ENCODE data around the gene MARS2.

DNA sequence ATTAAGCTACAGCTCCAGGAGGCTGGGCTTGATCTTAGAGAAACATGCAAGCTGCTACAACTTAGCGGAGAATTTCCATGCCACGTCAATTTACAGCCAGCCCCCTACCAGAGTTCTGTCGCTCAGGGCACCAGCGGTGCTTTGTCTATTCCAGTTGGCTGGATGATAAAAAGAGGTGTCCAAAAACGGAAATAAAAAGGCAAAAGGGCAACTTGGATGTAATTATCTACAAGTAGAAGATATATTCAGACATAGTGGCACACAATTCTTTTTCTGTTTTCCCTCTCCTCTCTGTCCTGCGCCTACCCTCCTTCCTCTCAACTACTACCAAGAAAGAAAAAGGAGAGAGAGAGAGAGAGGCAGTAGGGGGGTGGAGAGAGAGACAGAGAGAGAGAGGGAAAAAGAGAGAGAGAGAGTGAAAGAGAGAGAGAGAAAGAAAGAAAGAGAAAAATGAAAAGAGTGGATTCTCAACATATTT lies 29.4 kb upstream of the MARS2 start:
- TF ChIP-seq RAD21 (IDR thresholded peaks at IDR 0.05) (no peak), RXRA (IDR thresholded peaks at IDR 0.05) (no peak), YY1 (IDR thresholded peaks at IDR 0.05) (no peak), SP1 (IDR thresholded peaks at IDR 0.05) (no peak), EGR1 (IDR thresholded peaks at IDR 0.05; ENCODE audit: low read depth in 2 of 2) (no peak), JUND (IDR thresholded peaks at IDR 0.05) (no peak), GABPA (IDR thresholded peaks at IDR 0.05 in 1 of 2, conservative IDR thresholded peaks at IDR 0.05 in 1 of 2) (no peak), TAF1 (conservative IDR thresholded peaks at IDR 0.05) (no peak)
- TF ChIP-seq, protein P1, sequence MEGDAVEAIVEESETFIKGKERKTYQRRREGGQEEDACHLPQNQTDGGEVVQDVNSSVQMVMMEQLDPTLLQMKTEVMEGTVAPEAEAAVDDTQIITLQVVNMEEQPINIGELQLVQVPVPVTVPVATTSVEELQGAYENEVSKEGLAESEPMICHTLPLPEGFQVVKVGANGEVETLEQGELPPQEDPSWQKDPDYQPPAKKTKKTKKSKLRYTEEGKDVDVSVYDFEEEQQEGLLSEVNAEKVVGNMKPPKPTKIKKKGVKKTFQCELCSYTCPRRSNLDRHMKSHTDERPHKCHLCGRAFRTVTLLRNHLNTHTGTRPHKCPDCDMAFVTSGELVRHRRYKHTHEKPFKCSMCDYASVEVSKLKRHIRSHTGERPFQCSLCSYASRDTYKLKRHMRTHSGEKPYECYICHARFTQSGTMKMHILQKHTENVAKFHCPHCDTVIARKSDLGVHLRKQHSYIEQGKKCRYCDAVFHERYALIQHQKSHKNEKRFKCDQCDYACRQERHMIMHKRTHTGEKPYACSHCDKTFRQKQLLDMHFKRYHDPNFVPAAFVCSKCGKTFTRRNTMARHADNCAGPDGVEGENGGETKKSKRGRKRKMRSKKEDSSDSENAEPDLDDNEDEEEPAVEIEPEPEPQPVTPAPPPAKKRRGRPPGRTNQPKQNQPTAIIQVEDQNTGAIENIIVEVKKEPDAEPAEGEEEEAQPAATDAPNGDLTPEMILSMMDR (IDR thresholded peaks at IDR 0.05; ENCODE audit: low read depth, low read length, missing input control) = no peak
- TF ChIP-seq, protein P2, sequence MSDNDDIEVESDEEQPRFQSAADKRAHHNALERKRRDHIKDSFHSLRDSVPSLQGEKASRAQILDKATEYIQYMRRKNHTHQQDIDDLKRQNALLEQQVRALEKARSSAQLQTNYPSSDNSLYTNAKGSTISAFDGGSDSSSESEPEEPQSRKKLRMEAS (IDR thresholded peaks at IDR 0.05) = no peak
- TF ChIP-seq, protein P3, sequence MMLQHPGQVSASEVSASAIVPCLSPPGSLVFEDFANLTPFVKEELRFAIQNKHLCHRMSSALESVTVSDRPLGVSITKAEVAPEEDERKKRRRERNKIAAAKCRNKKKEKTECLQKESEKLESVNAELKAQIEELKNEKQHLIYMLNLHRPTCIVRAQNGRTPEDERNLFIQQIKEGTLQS (IDR thresholded peaks at IDR 0.05) = no peak
- TF ChIP-seq, protein P4, sequence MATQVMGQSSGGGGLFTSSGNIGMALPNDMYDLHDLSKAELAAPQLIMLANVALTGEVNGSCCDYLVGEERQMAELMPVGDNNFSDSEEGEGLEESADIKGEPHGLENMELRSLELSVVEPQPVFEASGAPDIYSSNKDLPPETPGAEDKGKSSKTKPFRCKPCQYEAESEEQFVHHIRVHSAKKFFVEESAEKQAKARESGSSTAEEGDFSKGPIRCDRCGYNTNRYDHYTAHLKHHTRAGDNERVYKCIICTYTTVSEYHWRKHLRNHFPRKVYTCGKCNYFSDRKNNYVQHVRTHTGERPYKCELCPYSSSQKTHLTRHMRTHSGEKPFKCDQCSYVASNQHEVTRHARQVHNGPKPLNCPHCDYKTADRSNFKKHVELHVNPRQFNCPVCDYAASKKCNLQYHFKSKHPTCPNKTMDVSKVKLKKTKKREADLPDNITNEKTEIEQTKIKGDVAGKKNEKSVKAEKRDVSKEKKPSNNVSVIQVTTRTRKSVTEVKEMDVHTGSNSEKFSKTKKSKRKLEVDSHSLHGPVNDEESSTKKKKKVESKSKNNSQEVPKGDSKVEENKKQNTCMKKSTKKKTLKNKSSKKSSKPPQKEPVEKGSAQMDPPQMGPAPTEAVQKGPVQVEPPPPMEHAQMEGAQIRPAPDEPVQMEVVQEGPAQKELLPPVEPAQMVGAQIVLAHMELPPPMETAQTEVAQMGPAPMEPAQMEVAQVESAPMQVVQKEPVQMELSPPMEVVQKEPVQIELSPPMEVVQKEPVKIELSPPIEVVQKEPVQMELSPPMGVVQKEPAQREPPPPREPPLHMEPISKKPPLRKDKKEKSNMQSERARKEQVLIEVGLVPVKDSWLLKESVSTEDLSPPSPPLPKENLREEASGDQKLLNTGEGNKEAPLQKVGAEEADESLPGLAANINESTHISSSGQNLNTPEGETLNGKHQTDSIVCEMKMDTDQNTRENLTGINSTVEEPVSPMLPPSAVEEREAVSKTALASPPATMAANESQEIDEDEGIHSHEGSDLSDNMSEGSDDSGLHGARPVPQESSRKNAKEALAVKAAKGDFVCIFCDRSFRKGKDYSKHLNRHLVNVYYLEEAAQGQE (IDR thresholded peaks at IDR 0.05) = no peak
- TF ChIP-seq, protein P5, sequence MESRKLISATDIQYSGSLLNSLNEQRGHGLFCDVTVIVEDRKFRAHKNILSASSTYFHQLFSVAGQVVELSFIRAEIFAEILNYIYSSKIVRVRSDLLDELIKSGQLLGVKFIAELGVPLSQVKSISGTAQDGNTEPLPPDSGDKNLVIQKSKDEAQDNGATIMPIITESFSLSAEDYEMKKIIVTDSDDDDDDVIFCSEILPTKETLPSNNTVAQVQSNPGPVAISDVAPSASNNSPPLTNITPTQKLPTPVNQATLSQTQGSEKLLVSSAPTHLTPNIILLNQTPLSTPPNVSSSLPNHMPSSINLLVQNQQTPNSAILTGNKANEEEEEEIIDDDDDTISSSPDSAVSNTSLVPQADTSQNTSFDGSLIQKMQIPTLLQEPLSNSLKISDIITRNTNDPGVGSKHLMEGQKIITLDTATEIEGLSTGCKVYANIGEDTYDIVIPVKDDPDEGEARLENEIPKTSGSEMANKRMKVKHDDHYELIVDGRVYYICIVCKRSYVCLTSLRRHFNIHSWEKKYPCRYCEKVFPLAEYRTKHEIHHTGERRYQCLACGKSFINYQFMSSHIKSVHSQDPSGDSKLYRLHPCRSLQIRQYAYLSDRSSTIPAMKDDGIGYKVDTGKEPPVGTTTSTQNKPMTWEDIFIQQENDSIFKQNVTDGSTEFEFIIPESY (IDR thresholded peaks at IDR 0.05) = no peak
